ENCODE measurements around the gene ADAMTS12. TPM values are rescaled to one million over a fixed set of nuclear protein-coding genes. Genes with fewer than 3 reads are reported as not detected.

The ADAMTS12 gene
- total RNA-seq, 1 experiment from 2014 or later, result 6.2 TPM

DNA sequence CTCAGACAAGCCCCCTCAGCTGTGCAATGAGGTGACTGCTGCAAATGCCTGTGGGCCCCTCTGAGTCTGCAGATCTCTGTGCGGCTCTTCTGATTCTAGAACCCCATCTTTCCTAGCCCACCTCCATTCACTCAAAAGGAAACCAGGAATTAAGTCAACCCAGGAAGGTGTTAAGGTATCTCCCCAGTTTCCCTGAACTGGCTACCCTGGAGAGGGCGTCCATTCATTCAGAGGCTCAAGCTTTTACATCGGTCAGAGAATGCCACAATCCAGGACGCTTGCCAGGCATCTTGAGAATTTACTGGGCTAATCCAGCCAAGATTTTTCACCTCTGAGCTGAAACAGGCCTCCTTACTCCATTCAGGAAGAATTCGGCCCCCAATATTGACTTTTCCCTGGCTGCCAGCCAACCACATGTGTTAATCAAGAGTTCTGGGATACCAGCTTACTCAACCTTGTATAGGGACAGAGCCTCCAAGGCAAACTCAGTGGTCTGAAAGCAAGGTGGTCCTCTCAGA lies 889 bp upstream of the ADAMTS12 start:
- Mint-ChIP-seq H3K9me3 (no peaks in the 10 kb centered on the region; a peak in 2 of 5 replicates), H3K27ac (peak overlapping the region in 1 of 3 experiments; percentile 75; a peak in 2 of 7 replicates), H3K4me3 (peak overlapping the region; percentile 74 to 83), H3K4me1 (peaks cover 30 to 34% of the 10 kb centered on the region in 2 experiments), H3K27me3 (ENCODE audit: low read depth) (peaks cover 36% of the 10 kb centered on the region), H3K36me3 (ENCODE audit: insufficient read depth in 1 of 3, low read depth in 3 of 3) (no peaks in the 10 kb centered on the region)
- no peak overlapping the region for H3K56ac ChIP-seq (ENCODE audit: insufficient read length, low read depth, low read length)
- H3K27me3 ChIP-seq (ENCODE audit: insufficient read depth, low read length), result peaks cover 3% of the 10 kb centered on the region; the same call in 1 of the 2 replicates
- no CpG with 5 or more reads among the region's 5 CpGs for WGBS (ENCODE audit: extremely low coverage, insufficient read length, low lambda C conversion rate)
- no peak overlapping the region for H2BK15ac ChIP-seq (ENCODE audit: low read depth, low read length)
- no peaks in the 10 kb centered on the region; the same call in 1 of the 2 replicates for H3K79me2 ChIP-seq (ENCODE audit: insufficient read depth, low read length)
- H3K4me2 ChIP-seq (ENCODE audit: insufficient read depth, insufficient read length, low read length), result peak overlapping the region; percentile 65
- no peak overlapping the region for H3K18ac ChIP-seq (ENCODE audit: insufficient read length, low read depth, low read length)
- TF ChIP-seq, protein P1, sequence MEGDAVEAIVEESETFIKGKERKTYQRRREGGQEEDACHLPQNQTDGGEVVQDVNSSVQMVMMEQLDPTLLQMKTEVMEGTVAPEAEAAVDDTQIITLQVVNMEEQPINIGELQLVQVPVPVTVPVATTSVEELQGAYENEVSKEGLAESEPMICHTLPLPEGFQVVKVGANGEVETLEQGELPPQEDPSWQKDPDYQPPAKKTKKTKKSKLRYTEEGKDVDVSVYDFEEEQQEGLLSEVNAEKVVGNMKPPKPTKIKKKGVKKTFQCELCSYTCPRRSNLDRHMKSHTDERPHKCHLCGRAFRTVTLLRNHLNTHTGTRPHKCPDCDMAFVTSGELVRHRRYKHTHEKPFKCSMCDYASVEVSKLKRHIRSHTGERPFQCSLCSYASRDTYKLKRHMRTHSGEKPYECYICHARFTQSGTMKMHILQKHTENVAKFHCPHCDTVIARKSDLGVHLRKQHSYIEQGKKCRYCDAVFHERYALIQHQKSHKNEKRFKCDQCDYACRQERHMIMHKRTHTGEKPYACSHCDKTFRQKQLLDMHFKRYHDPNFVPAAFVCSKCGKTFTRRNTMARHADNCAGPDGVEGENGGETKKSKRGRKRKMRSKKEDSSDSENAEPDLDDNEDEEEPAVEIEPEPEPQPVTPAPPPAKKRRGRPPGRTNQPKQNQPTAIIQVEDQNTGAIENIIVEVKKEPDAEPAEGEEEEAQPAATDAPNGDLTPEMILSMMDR (conservative IDR thresholded peaks at IDR 0.05), result no peak
- H2AK5ac ChIP-seq (ENCODE audit: insufficient read length, low read length), result no peak overlapping the region
- peaks cover 9% of the 10 kb centered on the region; the same call in 1 of the 2 replicates for H3K4me1 ChIP-seq (ENCODE audit: insufficient read depth, low read length)
- no peaks in the 10 kb centered on the region for H4K20me1 ChIP-seq (ENCODE audit: control insufficient read depth, insufficient read depth, insufficient read length)
- no peak overlapping the region for H3K14ac ChIP-seq (ENCODE audit: insufficient read depth, low read length)
- H3K27ac ChIP-seq (ENCODE audit: insufficient read length, low read depth, low read length), result no peak overlapping the region
- no peak overlapping the region for H3K9ac ChIP-seq (ENCODE audit: extremely low read depth, insufficient read length, low read length)
- no peak overlapping the region for H2BK120ac ChIP-seq (ENCODE audit: low read depth, low read length, poor library complexity, severe bottlenecking)
- no peak overlapping the region for H4K5ac ChIP-seq (ENCODE audit: insufficient read length, low read depth, low read length)
- H2AFZ ChIP-seq (ENCODE audit: low read length), result no peak overlapping the region
- H3K23ac ChIP-seq (ENCODE audit: insufficient read length, low read depth, low read length), result no peak overlapping the region
- H3K79me1 ChIP-seq (ENCODE audit: insufficient read depth, low read depth, low read length, poor library complexity, severe bottlenecking), result no peaks in the 10 kb centered on the region
- no peak overlapping the region for H2BK12ac ChIP-seq (ENCODE audit: insufficient read length, low read depth, low read length)
- no peak overlapping the region for H4K91ac ChIP-seq (ENCODE audit: insufficient read length, low read depth, low read length)
- no peak overlapping the region for H3K4ac ChIP-seq (ENCODE audit: low read depth, low read length)
- DNase-seq, result peak; percentile 41
- no peak overlapping the region for H2BK5ac ChIP-seq (ENCODE audit: insufficient read length, low read length)
- no peak overlapping the region for H3T11ph ChIP-seq (ENCODE audit: low read length)
- peaks cover 7% of the 10 kb centered on the region for H3K23me2 ChIP-seq (ENCODE audit: insufficient read length, low read depth, low read length, poor library complexity, severe bottlenecking)
- H2BK20ac ChIP-seq (ENCODE audit: low read depth, low read length, poor library complexity, severe bottlenecking), result no peak overlapping the region
- H3K9me3 ChIP-seq (ENCODE audit: control insufficient read depth, low read depth, low read length), result no peaks in the 10 kb centered on the region
- no peak overlapping the region for H4K8ac ChIP-seq (replicated peaks; ENCODE audit: insufficient read length, low read depth, low read length)

All from H9 (cell line).